NCI-H2081 treated with DMSO at 0.1 percent for 48 hours (cell line): ENCODE measurements around the gene GTF2A1.
"Not testable (repeated sequence)": the region's sequence is repeated elsewhere in the genome, so short reads cannot be mapped to it uniquely, and the experiment has no call there.

Experiments used
- DNase-seq: peaks from one replicate; lab custom pipeline; 2025; lab: John Stamatoyannopoulos, UW

Gene GTF2A1

GRCh38 chr14:81220830-81221578 lies at the start of gene GTF2A1:
TSS of gene GTF2A1 (minus strand) at chr14:81220959. CDS start at chr14:81220518, 441 bp downstream.
- peak; percentile 89 for DNase-seq

DNA sequence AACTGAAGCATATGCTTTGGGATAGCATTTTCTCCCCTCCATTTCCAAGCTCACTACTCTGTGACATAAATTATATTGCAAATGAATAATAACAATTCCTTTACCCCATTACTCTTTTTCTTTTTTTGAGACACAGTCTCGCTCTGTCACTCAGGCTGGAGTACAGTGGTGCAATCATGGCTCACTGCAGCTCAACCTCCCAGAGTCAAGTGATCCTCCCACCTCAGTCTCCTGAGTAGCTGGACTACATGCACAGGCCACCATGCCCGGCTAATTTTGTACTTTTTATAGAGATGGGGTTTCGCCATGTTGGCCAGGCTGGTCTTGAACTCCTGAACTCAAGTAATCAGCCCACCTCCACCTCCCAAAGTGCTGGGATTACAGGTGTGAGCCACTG lies 49.2 kb upstream of the GTF2A1 start:
- no peak for DNase-seq

DNA sequence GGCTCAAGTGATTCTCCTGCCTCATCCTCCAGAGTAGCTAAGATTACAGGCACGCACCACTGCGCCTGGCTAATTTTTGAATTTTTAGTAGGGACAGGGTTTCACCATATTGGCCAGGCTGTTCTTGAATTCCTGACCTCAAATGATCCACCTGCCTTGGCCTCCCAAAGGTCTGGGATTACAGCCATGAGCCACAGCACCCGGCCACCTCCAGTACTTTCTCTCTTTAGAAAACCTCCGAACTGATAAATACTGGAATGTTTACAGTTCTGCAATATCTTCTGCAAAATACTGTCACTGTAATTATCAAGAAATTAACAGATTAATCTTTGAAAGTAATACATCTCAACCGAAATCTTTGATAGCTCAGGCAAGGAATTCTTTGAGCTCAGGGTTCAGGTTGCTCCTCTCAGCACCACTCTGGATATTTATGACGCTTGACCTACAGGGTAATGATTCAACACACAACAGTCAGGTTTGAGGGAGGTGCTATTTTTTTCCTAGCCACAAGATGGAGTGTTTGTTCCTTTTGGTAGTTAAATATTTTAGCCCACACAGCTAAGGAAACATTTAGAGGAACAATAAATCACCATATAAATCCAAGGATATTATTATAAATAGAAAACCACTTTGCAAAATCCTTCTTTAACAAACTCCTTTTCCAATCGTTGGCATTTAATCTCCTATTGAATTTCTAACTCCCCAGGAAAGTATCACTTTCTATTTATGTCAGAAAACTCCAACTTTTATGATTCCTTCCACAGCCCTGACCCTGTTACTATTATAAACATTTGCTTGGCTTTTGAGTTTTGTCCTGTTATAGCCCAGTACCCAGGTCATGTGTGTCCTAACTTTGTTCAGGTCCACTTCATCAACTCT lies 48.6 kb upstream of the GTF2A1 start:
- peak; percentile 15 for DNase-seq

GRCh38 chr14:81268016-81268416 lies 47.3 kb upstream of the GTF2A1 start:
- no peak for DNase-seq

- DNase-seq = no peak
Measured at GRCh38 chr14:81265636-81266169, 44.9 kb upstream of the GTF2A1 start.

- DNase-seq = no peak
Measured at GRCh38 chr14:81264671-81265070, 43.9 kb upstream of the GTF2A1 start.

DNA sequence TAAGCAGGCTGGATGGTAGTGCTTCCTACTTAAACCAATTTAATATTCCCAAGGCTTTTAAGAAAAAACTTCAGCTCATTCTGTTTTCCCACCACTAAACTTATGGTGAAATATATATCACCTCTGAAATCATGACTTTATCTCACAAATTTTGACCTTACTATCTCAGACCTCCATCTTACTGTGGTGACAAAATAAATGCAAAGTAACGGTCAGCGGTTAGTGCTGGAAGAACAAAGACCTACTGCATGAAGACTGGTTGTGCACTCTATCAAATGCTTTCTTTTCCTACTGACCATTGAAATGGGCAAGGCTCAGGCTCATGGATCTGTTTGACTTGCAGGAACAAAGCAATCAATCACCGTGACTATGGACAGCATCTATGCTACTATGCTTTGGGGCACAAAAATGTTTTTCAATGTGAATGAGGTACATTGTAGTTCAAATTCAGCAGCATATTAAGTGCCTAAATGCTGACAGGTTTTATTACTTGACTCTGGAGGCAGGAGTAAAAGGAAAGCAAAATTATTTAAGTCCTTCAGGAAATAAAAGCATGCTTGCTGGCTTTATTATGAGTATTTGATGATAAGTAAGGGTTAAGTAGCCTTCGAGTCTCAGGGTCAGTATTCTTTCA lies 43.1 kb upstream of the GTF2A1 start:
- no peak for DNase-seq

- no peak for DNase-seq
Measured at GRCh38 chr14:81261176-81261575, 40.4 kb upstream of the GTF2A1 start.

DNA sequence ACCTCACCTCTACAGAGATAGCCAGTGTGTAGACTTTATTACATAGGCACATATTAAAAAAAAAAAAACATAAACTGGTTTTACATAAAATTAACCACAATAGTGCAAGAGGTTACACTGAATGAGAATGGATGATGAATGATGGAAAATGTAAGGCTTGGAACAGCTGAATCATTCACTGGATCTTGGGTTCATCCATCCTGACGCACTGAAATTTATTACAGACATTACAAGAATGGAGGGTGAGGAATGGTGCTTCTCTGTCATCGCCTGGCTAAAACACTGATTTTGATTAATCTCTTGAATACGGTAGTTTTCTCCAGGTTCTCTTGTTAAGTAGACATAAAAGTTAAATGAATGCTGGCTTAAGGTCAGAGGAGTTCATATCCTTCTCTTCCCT lies 40.0 kb upstream of the GTF2A1 start:
- no peak for DNase-seq

DNA sequence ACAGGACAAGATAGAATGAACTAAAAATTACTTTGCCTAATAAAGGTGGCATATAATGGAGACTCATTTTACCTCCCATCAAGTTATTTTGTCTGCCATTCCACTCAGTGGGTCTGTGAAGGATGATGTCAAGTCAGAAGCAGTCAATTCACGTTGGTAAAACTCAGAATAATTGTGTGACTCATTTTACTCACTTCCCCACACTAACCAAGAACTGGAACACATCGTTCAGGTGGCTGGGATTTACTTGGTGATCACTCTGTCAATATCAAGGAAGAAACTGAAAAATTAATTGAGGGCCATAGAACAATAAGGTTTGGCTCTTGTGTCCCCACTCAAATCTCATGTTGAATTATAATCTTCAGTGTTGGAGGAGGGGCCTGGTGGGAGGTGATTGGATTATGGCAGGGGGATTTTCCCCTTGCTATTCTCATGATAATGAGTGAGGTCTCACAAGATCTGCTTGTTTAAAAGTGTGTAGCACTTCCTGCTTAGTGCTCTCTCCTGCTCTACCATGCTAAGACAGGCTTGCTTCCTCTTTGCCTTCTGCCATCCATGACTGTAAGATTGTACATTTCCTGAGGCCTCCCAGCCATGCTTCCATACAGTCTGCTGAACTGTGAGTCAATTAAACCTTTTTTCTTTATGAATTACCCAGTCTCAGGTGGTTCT lies 35.7 kb upstream of the GTF2A1 start:
- no peak for DNase-seq

- no peak for DNase-seq
Measured at GRCh38 chr14:81252278-81252677, 31.5 kb upstream of the GTF2A1 start.

DNA sequence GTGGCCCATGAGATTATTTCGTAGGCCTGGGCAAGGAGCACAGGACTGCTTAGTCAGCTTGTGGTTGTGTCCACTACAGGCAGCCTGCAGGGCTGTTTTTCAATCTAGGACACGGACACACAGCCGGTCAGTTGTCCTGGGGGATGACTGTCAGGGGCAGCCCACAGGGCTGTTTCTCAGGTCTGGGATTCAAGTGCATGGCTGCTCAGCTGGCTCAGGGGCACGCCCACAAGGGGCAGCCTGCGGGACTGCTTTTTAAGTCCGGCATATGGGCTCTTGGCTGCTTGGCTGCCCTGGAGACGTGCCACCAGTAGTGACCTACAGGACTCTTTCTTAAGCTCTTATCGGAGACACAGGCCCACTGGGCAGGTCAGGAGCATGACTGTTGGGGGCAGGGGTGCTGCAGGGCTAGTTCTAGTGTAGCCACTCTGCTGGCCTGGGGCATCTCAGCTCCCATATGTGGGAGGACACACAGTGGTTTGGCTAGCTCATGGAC lies 26.6 kb upstream of the GTF2A1 start:
- no peak for DNase-seq

GRCh38 chr14:81246461-81247270 lies 25.9 kb upstream of the GTF2A1 start:
- DNase-seq = no peak

GRCh38 chr14:81245771-81246170 lies 25.0 kb upstream of the GTF2A1 start:
- DNase-seq = no peak

DNA sequence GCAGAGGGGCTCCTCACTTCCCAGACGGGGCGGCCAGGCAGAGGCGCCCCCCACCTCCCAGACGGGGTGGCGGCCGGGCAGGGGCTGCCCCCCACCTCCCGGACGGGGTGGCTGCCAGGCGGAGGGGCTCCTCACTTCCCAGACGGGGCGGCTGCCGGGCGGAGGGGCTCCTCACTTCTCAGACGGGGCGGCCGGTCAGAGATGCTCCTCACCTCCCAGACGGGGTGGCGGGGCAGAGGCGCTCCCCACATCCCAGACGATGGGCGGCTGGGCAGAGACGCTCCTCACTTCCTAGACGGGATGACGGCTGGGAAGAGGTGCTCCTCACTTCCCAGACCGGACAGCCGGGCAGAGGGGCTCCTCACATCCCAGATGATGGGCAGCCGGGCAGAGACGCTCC lies 23.7 kb upstream of the GTF2A1 start:
- not testable (repeated sequence) for DNase-seq

DNA sequence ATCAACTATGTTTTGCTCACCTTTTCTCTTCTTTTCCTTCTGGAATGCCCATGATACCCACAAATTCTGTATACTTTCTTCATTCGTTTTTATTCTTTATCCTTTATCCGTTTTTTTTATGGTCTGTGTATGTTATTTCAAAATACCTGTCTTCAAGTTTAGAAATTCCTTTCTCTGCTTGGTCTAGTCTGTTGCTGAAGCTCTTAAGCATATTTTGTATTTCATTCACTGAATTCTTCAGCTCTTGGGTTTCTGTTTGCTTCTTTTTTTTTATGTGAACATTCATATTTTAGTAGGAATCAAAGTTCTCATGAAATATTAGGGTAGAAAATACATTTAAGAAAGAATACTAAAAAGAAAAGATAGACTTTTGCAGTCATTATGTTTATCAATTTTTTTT lies 22.7 kb upstream of the GTF2A1 start:
- DNase-seq = no peak

DNA sequence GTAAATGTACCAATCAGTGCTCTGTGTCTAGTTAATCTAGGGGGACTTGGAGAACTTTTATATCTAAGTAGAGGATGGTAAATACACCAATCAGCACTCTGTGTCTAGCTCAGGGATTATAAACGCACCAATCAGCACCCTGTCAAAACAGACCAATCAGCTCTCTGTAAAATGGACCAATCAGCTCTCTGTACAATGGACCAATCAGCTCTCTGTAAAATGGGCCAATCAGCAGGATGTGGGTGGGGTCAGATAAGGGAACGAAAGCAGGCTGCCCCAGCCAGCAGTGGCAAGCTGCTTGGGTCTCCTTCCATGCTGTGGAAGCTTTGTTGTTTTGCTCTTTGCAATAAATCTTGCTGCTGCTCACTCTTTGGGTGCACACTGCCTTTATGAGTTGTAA lies 16.1 kb upstream of the GTF2A1 start:
- DNase-seq = not testable (repeated sequence)

DNA sequence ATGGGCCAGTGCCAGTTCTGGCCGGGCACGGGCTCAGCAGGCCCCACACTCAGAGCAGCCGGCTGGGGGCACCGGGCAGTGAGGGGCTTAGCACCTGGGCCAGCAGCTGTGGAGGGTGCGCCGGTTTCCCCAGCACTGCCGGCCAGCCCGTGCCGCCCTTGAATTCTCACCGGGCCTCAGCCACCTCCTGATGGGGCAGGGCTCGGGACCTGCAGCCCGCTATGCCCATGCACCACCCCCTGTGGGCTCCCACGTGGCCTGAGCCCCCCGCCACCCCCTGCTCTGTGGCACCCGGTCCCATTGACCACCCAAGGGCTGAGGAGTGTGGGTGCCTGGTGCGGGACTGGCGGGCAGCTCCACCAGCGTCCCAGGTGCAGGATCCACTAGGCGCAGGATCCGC lies 15.4 kb upstream of the GTF2A1 start:
- no peak for DNase-seq

DNA sequence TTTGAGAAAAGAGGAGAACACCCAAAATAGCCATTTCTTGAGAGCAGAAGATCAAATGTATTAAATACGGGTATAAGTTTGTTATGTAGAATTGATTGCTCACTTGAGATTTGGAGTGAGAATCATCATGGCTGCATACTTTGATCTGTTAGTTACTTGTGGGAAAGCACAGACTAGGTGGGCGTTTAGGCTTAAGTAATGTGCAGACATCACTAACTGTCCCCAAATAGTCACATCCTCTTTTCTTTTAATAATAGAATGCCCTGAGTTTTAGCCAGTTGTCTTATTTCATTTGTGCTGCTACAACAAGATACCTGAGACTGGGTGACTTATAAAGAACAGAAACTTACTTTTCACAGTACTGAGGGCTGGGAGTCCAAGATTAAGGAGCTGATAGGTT lies 14.3 kb upstream of the GTF2A1 start:
- DNase-seq = no peak

GRCh38 chr14:81234278-81234677 lies 13.5 kb upstream of the GTF2A1 start:
- DNase-seq = no peak

GRCh38 chr14:81233615-81234014 lies 12.9 kb upstream of the GTF2A1 start:
- DNase-seq = no peak
